ENCODE results near the gene CCDC33. TPM values are rescaled to one million over a fixed set of nuclear protein-coding genes. Genes with fewer than 3 reads are reported as not detected.

CCDC33 gene
- total RNA-seq, 2 experiments from 2014 or later, result not detected

DNA sequence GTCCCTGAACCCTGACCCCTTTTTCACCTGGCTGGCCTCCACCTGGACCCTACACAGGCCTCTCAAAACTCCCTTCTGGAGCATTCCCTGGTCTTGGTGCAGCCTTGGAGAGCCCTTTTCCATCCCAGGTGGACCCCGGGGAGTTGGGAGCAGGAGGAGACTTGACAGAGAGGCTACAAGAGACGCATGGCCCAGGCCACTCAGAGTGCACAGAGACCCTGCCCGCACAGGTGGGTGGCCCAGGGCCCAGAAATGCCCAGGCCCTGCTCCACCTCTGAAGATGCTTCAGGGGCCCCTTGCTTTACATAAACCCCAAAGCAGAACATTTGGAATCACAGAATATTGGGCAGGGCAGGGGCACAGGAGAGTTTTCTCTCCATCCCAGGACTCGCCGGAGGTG is 97.0 kb downstream of the CCDC33 start:
- Mint-ChIP-seq H3K36me3 (no peaks in the 10 kb centered on the region), H3K27ac (no peak overlapping the region), H3K9me3 (no peaks in the 10 kb centered on the region), H3K27me3 (no peaks in the 10 kb centered on the region), H3K4me3 (no peak overlapping the region), H3K4me1 (ENCODE audit: low read depth) (no peaks in the 10 kb centered on the region)
- ChIA-PET CTCF (no interaction called here), POLR2A (no interaction called here)
- DNase-seq, result no peak
- intact Hi-C loops (cut with micrococcal nuclease), result no loop called here

DNA sequence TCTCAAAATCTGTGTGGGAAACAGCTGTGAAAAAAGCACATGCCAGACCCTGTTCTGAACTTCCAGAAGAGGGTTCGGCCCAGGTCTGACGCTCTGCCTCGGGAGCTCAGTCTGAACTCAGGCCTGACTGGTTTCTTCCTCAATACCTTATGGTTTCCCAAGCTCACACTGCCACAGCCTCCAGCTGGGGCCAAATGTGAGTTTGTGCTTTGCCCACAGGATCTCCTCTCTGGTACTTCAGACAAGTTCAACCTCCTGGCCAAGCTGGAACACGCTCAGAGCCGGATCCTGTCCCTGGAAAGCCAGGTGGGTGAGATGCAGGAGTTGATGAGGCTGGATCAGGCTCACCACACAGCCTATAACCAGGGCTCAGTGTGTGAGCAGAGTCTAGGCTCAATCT is 97.5 kb downstream of the CCDC33 start:
- Mint-ChIP-seq H3K4me1 (ENCODE audit: low read depth) (no peaks in the 10 kb centered on the region), H3K27ac (no peak overlapping the region), H3K4me3 (no peak overlapping the region), H3K36me3 (no peaks in the 10 kb centered on the region), H3K9me3 (no peaks in the 10 kb centered on the region), H3K27me3 (no peaks in the 10 kb centered on the region)
- intact Hi-C loops (cut with micrococcal nuclease), result no loop called here
- DNase-seq, result no peak
- CTCF ChIA-PET, result no interaction called here
- POLR2A ChIA-PET, result no interaction called here

DNA sequence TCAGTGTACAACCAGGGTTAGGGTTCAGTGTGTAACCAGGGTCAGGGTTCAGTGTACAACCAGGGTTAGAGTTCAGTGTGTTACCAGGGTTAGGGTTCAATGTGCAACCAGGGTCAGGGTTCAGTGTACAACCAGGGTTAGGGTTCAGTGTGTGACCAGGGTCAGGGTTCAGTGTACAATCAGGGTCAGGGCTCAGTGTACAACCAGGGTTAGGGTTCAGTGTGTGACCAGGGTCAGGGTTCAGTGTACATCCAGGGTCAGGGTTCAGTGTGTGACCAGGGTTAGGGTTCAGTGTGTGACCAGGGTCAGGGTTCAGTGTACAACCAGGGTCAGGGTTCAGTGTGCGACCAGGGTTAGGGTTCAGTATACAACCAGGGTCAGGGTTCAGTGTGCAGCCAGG is 98.0 kb downstream of the CCDC33 start:
- DNase-seq, result no peak
- no peaks in the 10 kb centered on the region for H3K36me3 Mint-ChIP-seq
- intact Hi-C loops (cut with micrococcal nuclease), result no loop called here
- CTCF ChIA-PET, result no interaction called here
- no peak overlapping the region for H3K27ac Mint-ChIP-seq
- H3K4me1 Mint-ChIP-seq (ENCODE audit: low read depth), result no peaks in the 10 kb centered on the region
- H3K9me3 Mint-ChIP-seq, result no peaks in the 10 kb centered on the region
- H3K27me3 Mint-ChIP-seq, result no peaks in the 10 kb centered on the region
- no peak overlapping the region for H3K4me3 Mint-ChIP-seq
- POLR2A ChIA-PET, result no interaction called here

DNA sequence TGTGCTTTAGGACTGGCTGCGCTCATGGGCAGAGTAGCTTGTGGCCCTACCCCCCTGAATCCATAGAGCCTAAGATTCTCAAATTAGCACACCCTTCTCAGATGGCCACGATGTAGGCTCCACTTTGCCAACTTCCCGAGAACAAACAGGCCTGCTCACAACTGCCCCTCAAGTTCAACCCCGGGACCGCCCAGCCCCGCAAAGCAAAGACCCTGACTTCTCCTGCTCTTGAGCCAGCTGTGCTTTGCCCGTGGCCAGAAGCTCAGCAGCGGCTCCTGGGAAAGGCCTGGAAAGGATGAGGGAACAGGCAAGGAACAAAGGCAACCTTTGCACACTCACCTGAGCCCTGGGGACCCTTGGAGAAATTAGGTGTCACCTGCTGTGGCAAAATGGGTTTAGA is 99.3 kb downstream of the CCDC33 start:
- intact Hi-C loops (cut with micrococcal nuclease), result no loop called here
- POLR2A ChIA-PET, result no interaction called here
- CTCF ChIA-PET, result interaction anchor here (1.6 kb wide), 1 partner anchor 13 kb away, joined by 4 read pairs; no protein-coding TSS in a partner anchor
- H3K4me1 Mint-ChIP-seq (ENCODE audit: low read depth), result no peaks in the 10 kb centered on the region
- H3K27me3 Mint-ChIP-seq, result no peaks in the 10 kb centered on the region
- no peak for DNase-seq
- no peak overlapping the region for H3K27ac Mint-ChIP-seq
- no peaks in the 10 kb centered on the region for H3K9me3 Mint-ChIP-seq
- H3K36me3 Mint-ChIP-seq, result no peaks in the 10 kb centered on the region
- no peak overlapping the region for H3K4me3 Mint-ChIP-seq

DNA sequence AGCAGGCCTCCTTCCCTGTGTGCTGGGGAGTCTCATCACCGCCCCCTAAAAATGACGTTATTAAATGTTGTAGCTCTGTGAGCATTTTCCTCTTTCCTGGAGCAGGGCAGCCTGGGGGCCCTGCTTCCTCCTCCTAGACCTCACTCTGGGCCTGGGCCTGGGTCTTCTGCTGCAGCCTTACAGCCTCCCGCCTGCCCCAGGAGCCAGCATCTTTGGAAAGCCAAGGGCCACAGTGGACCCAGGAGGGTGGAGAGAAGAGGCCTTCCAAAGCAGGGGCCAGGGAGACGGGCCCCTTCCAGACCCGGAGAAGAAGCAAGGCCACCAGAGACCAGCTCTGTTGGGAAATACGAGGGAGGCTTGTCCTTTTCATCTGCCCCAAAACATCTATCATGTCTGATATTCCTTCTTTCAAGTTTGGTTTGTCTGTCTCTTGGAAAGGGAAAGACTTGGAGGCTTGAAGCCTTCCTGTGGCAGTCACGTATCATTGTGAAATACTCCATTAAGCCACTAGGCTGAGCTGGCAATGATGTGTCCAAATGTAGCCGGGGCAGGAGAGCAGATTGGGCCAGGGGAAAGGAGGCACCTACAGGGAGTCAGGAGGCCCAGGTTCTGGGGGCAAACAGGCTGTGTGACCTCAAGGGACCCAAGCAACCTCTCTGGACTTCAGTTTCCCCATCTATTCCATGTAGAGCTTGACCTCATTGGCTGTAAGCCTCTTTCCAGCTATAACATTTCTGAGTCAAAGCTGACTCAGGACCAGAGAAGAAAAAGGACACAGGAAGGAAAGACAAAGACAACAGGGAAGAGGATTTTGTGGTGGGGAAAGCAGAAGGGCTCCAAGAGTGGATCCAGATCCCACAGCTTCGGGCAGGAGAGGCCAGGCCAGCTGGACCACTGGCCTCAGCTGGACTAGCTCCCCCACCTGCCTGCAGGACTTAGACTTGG is 100.2 kb downstream of the CCDC33 start:
- DNase-seq, result no peak
- no peaks in the 10 kb centered on the region for H3K36me3 Mint-ChIP-seq
- CTCF ChIA-PET, result interaction anchor here (1.6 kb wide), 1 partner anchor 14 kb away, joined by 4 read pairs; no protein-coding TSS in a partner anchor
- H3K27me3 Mint-ChIP-seq, result no peaks in the 10 kb centered on the region
- H3K27ac Mint-ChIP-seq, result no peak overlapping the region
- intact Hi-C loops (cut with micrococcal nuclease), result no loop called here
- no peaks in the 10 kb centered on the region for H3K4me1 Mint-ChIP-seq (ENCODE audit: low read depth)
- no peak overlapping the region for H3K4me3 Mint-ChIP-seq
- no peaks in the 10 kb centered on the region for H3K9me3 Mint-ChIP-seq
- POLR2A ChIA-PET, result no interaction called here

DNA sequence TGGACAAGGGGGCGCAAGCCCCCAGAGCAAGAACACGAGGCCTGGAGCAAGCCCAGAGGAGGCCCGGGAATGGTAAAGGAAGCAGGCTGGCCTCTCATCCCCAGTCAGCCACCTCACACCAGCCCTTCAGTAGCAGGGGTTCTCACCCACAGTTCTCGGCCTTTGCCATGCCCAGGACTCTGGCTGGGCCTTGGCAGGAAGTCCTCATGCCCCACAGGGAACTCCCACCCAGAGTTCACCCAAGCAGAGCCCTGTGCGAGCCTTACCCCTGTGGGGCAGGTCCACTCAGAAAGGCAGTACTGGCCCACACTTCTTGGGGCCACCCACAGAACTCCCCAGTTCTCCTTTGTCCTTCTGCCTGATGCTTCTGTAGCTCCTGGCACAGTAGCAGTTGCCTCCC is 101.0 kb downstream of the CCDC33 start:
- Mint-ChIP-seq H3K36me3 (no peaks in the 10 kb centered on the region), H3K4me1 (ENCODE audit: low read depth) (no peaks in the 10 kb centered on the region), H3K9me3 (no peaks in the 10 kb centered on the region), H3K4me3 (no peak overlapping the region), H3K27ac (no peak overlapping the region), H3K27me3 (no peaks in the 10 kb centered on the region)
- intact Hi-C loops (cut with micrococcal nuclease), result no loop called here
- DNase-seq, result no peak
- POLR2A ChIA-PET, result no interaction called here
- CTCF ChIA-PET, result interaction anchor here (1.6 kb wide), 1 partner anchor 15 kb away, joined by 4 read pairs; no protein-coding TSS in a partner anchor

DNA sequence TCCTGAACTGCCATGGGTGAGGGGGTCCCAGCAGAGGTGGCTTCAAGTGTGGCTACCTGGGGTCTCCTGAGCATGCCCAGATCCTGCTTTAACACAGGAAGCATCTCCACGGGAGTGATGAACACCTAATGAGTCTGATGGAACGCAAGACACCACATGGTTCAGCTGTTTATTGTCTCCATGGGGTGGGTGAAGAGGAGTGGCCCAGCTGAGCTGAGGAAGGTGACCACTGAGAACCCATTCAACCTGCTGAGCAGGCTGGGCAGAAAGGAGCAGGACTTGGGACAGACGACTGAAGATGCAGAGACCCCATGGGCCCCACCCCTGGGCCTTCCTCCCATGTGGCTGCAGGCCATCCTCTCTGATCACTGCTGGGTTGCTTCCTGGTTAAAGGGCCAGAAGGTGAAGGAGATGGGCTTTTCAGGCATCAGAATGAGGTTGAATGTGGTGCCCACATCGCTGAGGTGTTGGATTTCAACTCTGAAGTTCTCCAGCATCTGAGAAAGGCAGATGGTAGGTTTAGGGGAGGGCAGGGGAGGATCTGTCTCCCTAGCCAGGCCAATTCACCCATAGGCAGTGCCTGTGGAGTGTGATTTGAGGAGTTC is 101.6 kb downstream of the CCDC33 start:
- H3K27ac Mint-ChIP-seq, result no peak overlapping the region

DNA sequence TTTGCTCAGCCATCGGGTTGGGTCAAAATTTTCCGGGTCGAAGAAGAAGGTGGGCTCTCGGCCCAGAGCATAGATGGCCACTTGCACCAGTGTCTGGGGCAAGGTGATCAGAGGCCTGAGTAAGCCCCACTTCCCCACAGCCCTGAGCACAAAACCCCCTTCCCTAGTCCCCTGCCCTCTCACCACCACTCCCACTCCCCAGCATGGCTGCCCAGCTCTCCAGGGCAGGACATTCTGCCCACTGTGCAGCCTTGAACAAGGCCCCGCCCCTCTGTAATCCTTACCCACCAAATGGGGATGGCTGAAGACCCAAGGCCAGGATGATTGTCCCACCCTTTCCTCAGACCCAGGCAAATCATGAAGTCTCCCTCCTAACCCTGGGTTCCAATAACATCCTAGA is 102.5 kb downstream of the CCDC33 start:
- ChIA-PET CTCF (no interaction called here), POLR2A (no interaction called here)
- Mint-ChIP-seq H3K4me1 (ENCODE audit: low read depth) (no peaks in the 10 kb centered on the region), H3K27ac (no peak overlapping the region), H3K27me3 (no peaks in the 10 kb centered on the region), H3K4me3 (no peak overlapping the region), H3K36me3 (no peaks in the 10 kb centered on the region), H3K9me3 (no peaks in the 10 kb centered on the region)
- DNase-seq, result no peak
- intact Hi-C loops (cut with micrococcal nuclease), result no loop called here

More for the DNA sequence above, 101.6 kb downstream of the CCDC33 start:
- intact Hi-C loops (cut with micrococcal nuclease), result no loop called here
- DNase-seq, result no peak
- H3K4me3 Mint-ChIP-seq, result no peak overlapping the region
- CTCF ChIA-PET, result no interaction called here
- no peaks in the 10 kb centered on the region for H3K27me3 Mint-ChIP-seq
- POLR2A ChIA-PET, result no interaction called here
- H3K36me3 Mint-ChIP-seq, result no peaks in the 10 kb centered on the region
- no peaks in the 10 kb centered on the region for H3K9me3 Mint-ChIP-seq
- H3K4me1 Mint-ChIP-seq (ENCODE audit: low read depth), result no peaks in the 10 kb centered on the region

DNA sequence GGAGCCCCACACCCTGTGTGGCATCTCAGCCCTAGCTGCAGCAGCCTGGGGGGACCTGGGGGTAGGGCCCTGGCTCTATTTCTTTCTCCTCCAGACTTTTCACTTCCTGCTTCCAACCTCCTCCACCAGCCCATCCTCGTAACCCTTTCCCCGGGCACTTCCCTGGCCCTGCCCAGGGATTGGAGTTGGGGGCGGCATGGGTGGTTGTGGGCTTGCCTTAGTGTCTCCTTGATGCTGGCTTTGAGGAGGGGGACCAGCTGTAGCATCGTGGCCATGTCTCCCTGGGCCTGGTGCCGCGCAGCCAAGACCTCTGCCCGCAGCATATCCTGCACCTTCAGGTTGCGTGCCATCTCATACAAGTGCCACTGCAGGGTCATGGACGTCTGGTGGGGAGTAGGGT is 103.2 kb downstream of the CCDC33 start:
- H3K27me3 Mint-ChIP-seq, result no peaks in the 10 kb centered on the region
- POLR2A ChIA-PET, result no interaction called here
- no peaks in the 10 kb centered on the region for H3K36me3 Mint-ChIP-seq
- CTCF ChIA-PET, result no interaction called here
- H3K4me1 Mint-ChIP-seq (ENCODE audit: low read depth), result no peaks in the 10 kb centered on the region
- no peaks in the 10 kb centered on the region for H3K9me3 Mint-ChIP-seq
- H3K27ac Mint-ChIP-seq, result no peak overlapping the region
- no peak for DNase-seq
- H3K4me3 Mint-ChIP-seq, result no peak overlapping the region
- intact Hi-C loops (cut with micrococcal nuclease), result no loop called here

DNA sequence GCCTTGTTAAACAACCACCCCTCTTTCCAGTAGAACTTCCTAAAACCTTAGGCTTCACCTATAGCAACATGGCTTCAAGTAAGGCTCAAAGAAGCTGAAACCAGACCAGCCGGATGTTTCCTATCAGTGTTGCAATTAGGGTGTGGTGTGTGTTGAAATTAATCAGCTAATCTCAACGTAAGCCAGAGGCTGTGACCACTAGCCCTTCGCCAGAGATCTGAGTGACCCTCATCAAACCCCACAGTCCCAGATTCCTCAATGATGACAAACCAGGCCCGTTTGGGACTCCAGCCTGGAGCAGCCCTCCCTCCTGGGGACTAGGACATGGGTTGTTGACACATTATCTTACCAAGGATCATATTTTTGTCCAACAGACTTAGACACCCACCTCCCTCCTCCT is 104.0 kb downstream of the CCDC33 start:
- H3K27ac Mint-ChIP-seq, result no peak overlapping the region
- intact Hi-C loops (cut with micrococcal nuclease), result no loop called here
- ChIA-PET CTCF (no interaction called here), POLR2A (no interaction called here)
- no peak for DNase-seq
- no peaks in the 10 kb centered on the region for H3K4me1 Mint-ChIP-seq (ENCODE audit: low read depth)
- no peaks in the 10 kb centered on the region for H3K36me3 Mint-ChIP-seq
- H3K9me3 Mint-ChIP-seq, result no peaks in the 10 kb centered on the region
- no peaks in the 10 kb centered on the region for H3K27me3 Mint-ChIP-seq
- H3K4me3 Mint-ChIP-seq, result no peak overlapping the region

DNA sequence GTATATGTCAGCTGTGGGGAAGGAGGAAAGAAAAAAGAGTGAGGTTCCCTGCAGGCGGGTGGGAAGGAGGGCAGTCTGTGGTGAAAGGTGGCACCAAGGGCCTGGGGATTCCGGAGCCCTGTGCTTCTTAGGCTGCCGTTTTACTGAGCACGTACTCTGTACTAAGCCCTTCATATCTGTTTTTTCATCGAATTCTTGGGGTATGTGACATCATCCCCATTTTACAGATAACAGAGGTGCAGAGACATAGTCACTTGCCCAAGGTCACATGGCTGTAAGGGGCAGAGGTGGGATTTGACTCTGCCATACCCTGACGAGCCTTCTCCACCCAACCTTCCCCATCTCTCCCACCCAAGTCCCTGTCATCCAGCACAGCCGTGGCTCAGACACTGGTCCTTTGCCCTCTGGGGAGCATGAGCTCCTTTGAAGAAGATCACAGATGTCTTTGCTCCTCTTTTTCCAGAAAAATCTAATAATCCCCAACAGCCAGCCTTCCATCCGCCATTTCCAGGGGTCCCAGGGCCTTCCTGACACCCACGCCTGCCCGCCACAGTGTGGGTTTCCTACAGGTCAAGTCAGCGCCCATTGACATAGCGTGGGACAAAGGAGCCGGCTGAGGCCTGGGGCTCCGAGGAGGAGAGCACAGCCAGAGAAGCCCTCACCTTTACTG is 107.1 kb downstream of the CCDC33 start:
- Mint-ChIP-seq H3K27ac (no peak overlapping the region), H3K36me3 (no peaks in the 10 kb centered on the region), H3K4me1 (ENCODE audit: low read depth) (peaks cover 5% of the 10 kb centered on the region), H3K27me3 (no peaks in the 10 kb centered on the region), H3K4me3 (no peak overlapping the region), H3K9me3 (no peaks in the 10 kb centered on the region)
- ChIA-PET CTCF (no interaction called here), POLR2A (no interaction called here)
- intact Hi-C loops (cut with micrococcal nuclease), result no loop called here
- DNase-seq, result no peak

DNA sequence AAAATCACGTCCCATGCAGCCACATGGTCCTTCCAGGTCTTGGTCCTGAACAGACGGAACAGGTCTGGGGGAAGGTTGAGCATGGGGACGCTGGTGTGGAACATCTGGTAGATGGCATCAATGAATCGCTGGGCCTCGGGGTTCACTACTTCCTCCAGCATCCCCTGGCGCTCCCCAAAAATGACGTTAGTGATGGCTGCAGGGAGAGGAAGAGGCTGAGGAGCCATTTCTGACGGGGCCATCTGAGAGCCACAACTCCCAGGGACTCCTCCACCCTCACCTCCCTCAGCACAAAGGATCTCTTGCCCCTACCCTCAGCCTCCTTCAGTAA is 107.6 kb downstream of the CCDC33 start:
- H3K27me3 Mint-ChIP-seq, result no peaks in the 10 kb centered on the region
- no peak overlapping the region for H3K27ac Mint-ChIP-seq
- ChIA-PET POLR2A (no interaction called here), CTCF (no interaction called here)
- no peaks in the 10 kb centered on the region for H3K36me3 Mint-ChIP-seq
- H3K9me3 Mint-ChIP-seq, result no peaks in the 10 kb centered on the region
- intact Hi-C loops (cut with micrococcal nuclease), result no loop called here
- H3K4me1 Mint-ChIP-seq (ENCODE audit: low read depth), result peaks cover 5% of the 10 kb centered on the region
- H3K4me3 Mint-ChIP-seq, result no peak overlapping the region
- no peak for DNase-seq

DNA sequence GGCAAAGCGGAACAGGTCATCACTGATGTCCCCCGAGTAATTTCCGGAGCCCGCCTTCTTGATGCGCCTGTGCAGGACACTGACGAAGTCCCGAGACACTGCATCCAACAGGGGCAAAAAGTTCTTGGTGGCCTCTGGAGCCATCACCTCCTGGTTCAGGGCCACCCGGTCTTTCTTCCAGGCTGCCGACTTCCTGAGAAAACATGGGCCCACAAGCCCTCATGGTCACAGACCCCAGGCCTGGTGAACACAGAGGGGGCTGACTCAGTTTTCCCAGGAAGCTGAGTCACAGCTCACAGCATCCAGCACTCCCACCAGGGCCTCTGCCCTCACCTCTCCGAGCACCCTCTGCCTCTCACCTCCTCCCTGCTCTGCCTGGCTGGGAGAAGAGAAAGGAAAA is 108.9 kb downstream of the CCDC33 start:
- CTCF ChIA-PET, result no interaction called here
- POLR2A ChIA-PET, result no interaction called here
- Mint-ChIP-seq H3K36me3 (no peaks in the 10 kb centered on the region), H3K9me3 (no peaks in the 10 kb centered on the region), H3K4me3 (no peak overlapping the region), H3K27me3 (no peaks in the 10 kb centered on the region), H3K4me1 (ENCODE audit: low read depth) (peaks cover 5% of the 10 kb centered on the region), H3K27ac (no peak overlapping the region)
- intact Hi-C loops (cut with micrococcal nuclease), result no loop called here
- no peak for DNase-seq
